Cerebellar nuclear complex (tissue), 1 donor: Measurements from ENCODE around the gene CLDN14.

ENCODE experiments used
- DNase-seq, 2 experiments: peaks; one replicate each; lab custom pipeline; 2025; lab: John Stamatoyannopoulos, UW

CLDN14 gene, protein sequence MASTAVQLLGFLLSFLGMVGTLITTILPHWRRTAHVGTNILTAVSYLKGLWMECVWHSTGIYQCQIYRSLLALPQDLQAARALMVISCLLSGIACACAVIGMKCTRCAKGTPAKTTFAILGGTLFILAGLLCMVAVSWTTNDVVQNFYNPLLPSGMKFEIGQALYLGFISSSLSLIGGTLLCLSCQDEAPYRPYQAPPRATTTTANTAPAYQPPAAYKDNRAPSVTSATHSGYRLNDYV

DNA sequence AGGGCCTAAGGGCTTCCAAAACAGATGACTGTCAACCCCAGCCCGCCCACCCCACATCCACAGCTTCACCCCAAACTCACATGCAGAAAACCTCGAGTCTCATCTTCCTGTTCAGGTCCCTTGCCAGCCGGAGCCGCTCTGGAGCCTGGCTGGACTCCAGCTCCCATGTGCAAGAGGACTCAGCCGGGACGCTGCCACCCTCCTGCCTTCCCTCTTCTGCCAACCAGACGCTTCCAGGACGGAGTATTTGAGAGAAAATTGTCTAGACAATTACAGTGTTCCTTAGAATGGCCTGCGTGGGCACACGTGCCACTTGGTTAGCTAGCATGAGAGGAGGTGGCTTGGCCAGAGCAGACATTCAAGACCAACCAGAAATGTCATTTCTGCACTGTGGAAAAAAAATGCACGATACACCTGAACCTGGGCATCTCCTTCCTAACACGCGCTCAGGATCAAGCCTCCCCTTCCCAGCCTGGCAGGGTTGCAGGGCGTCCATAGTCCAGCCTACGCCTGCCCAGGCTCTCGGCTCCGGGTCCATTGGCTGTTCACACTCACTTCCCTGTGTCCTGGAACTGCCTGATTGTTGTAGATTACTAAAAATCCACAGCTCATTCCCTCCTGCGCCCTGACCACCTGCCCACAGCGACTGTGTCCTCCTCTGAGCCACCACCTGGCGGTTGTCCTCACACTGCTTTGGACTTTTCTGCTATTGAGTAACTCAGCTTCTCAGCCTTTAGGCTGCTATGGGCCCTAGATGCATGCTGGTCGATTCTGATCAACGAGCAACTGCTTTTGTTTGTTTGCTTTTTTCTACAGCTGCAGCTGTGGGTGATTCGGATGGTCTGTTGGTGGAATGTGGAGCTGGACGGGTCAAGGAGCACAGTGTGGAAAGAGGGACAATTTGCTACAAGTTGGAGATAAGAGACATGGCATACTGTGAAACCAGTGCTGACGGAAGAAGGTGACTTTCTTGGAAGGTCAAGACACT is at the start of gene CLDN14:
CLDN14 (minus strand) TSS at position 708 of the 988 bp plus-strand sequence. CDS start 18,427 bp downstream, outside the sequence.
- no peak for DNase-seq

DNA sequence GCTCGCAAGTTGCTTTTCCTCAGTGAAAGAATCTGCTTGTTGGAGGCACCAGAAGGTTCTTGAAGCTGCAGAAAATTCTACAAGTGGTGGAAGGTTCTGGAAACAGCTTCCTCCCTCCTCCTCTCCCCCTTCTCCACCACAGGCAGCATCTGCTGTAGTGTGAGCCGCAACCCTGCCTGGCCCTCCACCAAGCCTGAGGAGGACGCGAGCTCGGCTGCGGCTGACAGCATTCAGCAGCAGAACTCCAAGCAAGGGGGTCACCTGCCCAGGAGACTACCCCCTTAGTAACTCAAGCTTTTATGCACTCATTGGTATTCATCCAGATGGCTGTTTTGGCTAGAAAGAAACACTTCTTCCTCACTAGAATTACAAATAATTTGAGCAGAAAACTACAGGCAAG is 48.8 kb upstream of the CLDN14 start:
- no peak for DNase-seq

DNA sequence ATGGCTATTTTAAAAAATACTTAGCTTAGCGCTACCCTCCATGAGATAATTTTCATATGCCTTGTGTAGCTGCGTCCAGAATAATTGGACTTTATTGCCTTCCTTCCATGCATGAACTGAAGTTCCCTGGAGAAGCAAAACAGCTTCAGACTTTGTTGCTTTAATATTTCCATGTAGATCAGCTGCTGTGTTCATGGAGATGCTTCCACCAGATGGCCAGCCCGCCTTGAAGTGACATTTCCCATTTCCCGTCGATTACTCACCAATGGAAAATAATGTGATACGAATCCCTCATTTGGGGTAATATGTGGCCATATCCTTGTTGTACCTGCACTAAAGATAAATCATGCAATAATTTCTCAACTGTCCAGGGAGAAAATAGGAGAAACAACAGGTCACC is 47.4 kb upstream of the CLDN14 start:
- no peak for DNase-seq

DNA sequence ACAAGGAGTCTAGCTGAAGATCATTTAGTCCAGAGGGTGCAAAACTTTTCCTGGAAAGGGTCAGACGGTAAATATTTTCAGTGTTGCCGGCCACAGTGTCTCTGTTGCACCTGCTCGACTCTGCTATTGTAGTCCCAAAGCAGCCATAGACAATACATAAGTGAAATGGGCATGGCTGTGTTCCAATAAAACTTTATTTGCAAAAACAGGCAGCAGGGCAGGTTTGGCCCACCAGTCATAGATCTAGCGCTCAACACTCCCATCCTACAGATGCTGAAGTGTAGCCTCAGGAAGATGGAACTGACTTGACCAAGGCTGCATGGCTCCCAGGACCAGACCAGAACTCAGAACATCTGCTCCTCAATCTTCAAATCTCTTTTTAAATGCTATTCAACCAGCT is 46.2 kb upstream of the CLDN14 start:
- no peak for DNase-seq

DNA sequence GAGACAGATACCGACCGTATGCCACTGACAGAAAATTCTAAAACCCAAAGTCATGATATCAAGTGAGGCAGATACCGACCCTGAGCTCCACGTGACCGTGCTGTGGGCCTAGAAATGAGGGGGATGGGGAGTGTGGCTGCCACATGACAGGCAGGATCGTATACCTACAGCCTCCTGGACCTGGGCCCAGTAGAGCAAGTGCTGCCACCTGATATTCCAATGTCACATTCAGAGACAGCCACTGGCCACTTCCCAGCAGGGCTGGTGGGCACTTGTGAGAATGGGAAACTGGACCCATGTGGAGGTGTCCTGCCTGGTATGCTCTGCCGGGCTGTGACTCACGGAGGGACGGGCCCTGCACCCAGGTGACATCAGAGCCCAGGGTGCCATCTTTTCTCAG is 44.6 kb upstream of the CLDN14 start:
- DNase-seq = no peak

DNA sequence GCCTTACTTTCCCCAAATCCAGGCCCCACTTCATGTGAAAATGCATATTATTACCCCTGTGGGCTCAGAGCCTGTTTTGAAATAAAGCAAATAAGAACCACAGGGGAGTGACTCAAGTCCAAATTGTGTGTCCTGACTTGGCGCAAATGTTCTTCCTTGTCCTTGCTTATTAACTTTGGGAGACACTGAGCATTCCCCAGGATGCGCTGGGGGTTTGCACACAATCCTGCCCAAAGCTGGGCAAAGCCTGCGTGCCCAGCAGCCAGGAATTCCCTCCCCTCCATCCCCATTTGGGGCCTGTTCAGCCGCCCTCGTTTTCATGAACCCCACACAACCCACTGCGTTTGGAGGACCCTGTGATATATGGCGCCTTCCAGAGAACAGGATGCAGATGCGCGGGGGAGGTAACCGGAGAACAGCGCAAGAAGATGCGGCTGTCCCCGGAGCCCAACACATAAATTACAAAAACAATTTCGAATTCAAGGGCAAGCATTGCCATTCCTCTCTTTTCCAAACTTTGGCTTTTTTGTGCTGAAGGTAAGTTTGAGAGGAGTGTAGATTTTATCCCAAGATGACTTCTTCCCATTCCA is 42.4 kb upstream of the CLDN14 start:
- no peak for DNase-seq

DNA sequence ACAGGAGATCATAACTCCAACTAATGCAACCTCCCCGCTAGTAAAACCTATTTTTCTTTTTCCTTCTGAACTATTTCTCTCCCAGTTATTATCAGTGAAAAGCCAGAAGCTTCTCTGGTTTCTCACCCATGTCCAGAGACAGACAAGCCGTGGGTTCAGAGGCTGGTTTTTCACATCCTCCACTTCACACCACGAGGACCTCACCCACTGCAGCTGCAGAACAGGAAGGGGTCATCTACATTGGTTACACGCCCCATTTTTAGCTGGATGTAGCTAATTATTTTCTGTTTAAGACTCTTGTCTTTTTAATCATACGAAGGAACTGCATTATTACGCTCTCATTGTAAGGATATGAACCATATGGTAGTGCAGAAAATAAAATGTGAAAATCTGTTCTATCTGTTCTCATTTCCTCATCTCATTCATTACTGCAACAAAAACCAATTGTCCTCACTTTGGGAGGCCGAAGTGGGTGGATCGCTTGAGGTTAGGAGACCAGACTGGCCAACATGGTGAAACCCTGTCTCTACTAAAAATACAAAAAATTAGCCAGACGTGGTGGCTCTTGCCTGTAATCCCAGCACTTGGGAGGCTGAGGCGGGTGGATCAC is 39.1 kb upstream of the CLDN14 start:
- no peak for DNase-seq

DNA sequence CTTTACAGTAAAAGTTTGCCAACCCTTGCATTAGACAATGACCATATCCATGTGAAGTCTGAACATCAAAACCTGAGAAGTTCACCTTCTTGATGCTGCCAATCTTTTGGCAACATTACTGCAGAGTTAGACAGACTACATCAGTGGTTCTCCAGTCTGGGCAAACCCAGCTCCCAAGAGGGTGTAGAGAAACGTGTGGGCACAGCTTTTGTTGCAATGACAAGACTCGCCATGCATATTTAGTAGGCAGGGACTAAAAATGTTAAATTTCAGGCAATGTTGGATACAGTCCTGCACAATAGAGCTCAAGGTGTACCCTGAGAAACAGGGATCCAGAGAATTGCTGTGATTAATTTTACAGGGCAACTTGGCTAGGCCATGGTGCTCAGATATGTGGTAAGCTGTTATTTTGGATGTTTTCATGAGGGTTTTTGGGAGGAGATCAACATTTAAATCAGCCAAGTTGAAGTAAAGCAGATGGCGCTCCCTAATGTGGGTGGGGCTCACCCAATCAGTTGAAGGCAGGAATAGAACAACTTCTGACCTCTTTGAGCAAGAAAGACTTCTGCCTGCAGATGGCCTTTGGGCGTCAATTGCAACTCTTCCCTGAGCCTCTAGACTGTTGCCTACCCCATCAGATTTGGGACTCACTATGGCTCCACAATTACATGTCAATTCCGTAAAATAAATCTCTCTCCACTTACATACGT is 37.6 kb upstream of the CLDN14 start:
- no peak for DNase-seq

DNA sequence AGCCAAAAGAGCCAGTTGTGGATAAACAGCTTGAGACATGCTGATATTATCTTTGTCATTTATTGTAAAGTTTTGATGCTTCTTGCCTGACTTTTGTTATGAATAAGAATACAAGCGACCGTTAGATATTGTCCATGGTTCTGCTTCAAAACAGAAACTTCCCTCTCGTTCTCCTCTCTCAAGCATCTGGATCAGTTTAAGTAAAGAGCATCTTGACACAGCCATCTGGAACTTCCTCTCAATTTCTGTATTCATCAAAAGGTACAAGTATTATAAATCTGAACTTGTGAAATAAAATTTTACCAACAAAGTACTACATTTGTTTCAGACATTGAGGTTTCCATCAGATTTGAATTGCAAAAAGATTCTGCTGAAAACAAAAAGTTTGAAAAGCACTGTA is 36.4 kb upstream of the CLDN14 start:
- no peak for DNase-seq

DNA sequence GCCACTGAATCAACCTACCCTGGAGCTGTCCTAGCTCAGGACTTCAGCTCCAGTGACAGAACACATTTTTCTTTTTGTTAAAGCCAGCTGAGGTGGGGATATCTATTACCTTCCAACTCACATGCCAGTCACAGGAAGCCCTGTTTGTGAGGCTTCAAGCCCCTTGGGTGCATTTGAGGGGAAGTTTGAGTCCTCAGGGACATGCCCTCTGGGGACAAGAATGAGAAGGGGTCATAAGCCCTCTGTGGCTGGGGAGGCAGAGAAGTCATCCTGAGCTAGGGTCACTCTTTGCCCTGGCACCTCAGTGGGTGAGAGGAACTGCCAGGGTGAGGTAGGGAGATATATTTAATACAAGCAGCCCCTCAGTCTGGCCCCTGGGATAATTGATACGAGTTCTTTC is 33.5 kb upstream of the CLDN14 start:
- DNase-seq = no peak

DNA sequence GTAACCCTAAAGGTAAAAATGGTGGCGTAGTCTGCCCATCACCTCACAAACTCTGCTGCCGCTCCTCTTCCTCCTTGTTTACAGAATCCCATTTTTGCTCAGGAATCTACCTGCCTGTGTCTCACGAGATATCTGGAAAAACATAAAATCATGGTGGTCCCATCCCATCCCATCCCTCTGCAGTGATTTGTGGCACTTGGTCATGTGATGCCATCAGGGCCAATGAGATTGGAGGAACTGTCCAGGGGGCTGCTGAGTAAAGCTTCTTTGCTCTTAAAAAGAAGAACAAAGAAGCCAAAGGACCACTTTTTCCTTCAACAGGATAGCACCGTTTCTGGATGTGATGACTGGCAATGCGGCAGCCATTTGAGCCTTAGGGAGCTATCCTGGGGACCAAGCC is 33.0 kb upstream of the CLDN14 start:
- no peak for DNase-seq

DNA sequence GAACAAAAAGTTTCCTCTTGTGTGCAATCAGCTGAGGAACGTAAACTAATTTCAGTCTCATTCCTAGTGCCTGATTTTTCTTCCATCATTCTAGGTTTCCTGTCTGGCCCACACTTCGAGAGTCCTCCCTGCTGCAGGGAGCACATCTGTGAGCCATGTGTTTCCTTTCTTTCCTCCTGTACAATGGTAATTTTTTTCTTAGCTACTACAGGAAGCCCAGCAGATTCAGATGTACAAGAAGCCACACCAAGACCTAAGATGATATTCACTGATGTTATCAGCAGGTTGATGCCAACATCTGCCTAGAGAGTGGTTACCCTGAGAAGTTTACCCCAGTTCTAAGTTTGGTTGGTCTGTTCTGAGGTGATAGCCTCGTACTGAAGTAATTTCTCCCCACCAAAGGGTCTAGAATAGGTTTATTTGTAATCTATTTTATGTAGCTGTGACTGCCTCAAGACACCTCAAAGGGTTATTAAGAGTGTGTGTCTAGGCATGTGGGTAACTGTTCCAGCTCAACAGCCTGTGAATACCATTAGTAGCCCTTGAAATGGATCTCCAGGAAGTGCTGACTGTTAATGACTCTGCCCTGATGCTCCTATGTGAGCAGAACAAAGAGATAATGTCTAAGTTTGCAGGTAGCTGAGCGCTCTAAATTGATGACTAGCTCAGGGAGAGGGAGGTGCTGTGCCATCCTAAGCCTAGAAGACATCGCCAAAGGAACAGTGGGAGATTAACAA is 31.7 kb upstream of the CLDN14 start:
- DNase-seq = no peak

DNA sequence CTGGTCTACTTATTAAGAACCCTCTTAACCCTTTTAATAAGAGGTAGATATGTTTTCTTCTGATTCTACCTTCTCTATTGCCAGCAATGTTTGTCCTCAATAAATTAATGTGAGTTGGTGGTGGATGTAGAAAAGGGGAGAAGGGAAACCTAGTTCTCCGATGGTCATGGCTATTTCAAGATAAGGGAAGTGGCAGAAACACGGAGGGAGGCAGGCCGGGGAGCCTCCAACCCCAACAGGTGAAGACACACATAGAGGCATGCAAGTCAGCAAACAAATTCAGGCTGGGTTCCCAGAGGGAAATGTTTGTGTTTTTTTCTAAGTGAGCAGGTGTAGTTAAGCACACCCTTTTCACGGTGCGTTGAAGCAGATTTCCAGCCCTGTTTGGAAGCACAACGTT is 31.0 kb upstream of the CLDN14 start:
- DNase-seq = no peak

DNA sequence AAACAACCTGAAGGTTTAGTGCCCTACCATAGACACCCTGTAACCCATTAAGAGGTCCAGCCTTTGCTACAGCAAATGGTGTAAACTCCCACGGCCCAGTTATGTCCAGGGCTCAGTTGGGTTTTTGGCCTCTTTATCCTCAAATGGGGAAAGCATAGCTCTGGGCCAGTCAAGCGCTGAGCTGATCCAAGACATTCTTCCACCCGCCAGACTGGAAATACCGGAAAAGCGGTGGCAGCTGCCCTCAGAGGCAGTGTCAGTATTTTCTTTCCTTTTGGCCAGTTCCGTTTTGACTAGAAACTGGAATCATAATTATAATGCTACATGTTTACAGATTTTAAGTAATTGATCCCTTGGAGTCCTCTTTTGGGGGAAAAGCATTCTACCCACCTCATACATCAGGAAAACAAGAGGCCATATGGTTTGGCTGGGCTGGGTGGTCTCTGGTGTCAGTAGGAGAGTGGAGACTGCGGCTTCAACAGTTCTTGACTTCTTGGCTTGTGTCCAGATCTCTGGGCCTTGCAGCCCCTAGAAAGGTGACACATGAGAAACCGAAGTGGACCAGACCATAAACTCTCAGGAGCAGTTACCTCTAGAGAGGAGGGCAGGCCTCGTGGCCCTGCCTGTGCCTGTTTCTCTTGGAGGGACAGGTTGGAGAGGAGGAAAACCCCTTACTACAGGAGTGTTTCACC is 30.2 kb upstream of the CLDN14 start:
- no peak for DNase-seq

DNA sequence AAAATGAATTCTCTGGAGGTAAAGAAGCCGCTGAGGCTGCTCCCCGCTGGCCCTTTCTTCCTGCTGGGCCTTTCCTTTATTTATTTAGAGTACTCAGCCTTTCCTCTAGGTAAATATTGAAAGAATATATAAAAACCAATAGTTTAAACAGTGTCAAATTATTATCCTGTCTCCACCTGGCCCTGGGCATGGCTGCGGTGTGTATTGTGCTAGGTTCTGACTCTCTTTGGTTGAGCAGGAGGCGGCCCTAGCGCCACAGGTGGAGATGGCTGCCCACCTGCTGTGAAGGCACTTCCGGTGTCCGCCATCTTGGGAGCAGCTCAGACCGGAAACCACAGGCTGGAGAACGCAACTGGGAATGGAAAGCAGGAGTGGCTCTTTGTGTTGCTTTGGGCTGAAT is 29.0 kb upstream of the CLDN14 start:
- DNase-seq = no peak

DNA sequence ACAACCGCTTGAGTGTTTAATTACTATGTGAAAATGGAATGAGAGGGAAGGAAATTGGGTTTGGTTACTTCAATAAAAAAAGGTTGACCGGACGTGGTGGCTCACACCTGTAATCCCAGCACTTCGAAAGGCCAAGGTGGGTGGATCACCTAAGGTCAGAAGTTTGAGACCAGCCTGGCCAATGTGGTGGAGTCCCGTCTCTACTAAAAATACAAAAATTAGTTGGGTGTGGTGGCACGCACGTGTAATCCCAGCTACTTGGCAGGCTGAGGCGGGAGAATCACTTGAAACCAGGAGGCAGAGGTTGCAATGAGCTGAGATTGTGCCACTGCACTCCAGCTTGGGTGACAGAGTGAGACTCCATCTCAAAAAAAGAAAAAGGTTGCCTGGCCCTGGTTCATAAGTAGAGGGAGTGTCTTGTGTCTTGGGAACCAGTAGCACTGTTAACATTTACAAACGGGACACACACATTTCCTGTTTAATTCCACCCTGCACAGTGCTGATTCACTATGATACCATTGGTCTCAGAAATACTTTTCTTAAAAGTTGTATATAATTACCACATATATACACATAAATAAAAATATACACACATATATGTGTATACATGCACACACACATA is 27.6 kb upstream of the CLDN14 start:
- DNase-seq = no peak

DNA sequence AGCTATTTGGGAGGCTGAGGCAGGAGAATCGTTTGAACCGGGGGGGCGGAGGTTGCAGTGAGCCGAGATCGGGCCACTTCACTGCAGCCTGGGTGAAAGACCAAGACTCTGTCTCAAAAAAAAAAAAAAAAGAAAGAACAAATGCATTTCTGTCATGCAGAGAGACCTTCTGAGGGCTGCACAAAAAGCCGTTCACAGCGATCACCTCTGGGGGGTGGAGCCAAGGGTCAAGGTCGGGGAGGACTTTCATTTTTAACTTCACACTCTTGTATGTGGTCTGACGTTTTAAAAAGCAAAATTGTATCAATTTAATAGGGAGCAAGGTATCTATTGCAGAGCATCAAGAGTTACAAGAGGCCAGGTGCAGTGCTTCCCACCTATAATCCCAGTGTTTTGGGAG is 26.6 kb upstream of the CLDN14 start:
- no peak for DNase-seq

DNA sequence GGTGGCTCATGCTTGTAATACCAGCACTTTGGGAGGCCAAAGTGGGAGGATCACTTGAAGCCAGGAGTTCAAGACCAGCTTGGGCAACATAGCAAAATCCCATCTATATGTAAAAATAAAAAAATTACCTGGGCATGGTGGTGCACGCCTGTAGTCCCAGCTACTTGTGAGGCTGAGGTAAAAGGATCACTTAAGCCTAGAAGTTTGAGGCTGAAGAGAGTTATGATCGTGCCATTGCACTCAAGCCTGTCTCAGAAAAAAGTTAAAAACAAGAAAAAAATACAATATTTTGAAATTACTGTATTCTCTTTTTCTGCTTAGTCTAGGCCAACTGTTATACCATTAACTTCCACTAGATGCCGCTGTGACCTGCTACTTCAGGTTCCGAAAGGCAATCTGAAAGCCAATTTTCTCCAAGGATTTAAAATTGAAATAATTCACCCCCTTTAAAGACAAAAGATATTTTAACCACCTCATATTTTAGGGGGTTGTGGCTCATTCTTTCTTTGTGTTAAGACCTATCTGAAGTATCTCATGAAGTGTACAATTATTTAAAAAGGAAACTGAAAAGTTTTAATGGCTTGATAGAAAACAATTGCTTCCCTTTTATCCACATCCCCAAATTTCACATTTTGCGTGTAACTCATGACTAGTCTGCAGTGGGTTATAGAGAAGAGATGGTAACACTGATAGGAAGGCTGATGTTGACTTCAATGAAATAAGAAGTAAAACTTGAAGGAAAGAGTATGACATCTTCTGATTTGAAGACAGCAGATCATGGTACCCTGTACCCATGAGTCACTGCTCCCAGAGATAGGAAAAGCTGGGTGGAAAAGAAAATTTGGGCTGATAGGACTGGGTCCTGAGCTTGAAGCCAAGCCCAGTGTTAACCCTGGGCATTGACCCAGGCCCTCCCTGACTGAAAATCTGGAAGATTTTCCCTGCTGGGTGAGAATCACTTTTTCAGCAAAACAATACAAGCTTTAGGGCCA is 24.4 kb upstream of the CLDN14 start:
- DNase-seq = no peak

DNA sequence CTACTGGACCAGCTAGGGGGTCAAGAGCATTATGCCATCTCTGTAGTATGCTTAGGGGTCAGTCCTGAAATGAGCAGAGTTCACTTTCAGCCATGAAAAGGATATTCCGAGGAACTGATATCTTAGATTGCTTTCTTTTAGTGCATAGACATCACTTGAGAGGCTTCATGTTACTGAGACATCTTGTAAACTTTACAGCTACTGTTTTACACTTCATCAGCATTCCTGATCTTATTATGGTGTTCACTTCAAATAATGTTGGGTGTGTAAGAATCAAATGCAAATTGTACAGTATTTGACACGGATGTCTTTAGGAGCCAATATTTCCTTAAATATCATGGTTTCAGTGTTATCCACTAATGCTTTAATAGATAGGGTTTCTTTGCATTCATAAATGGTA is 22.4 kb upstream of the CLDN14 start:
- no peak for DNase-seq
